HG02678 (cell line): Measurements from ENCODE around the gene RAB4A.
"Not testable (repeated sequence)": the region's sequence is repeated elsewhere in the genome, so short reads cannot be mapped to it uniquely, and the experiment has no call there.

Experiments used
- ATAC-seq: cut with Tn5 transposase; IDR thresholded peaks from one replicate; pipeline ENCODE4 v1.9.1; 2021; ENCODE audit warnings: mild to moderate bottlenecking, moderate library complexity; ENCODE audit not compliant: unreplicated experiment

RAB4A gene

DNA sequence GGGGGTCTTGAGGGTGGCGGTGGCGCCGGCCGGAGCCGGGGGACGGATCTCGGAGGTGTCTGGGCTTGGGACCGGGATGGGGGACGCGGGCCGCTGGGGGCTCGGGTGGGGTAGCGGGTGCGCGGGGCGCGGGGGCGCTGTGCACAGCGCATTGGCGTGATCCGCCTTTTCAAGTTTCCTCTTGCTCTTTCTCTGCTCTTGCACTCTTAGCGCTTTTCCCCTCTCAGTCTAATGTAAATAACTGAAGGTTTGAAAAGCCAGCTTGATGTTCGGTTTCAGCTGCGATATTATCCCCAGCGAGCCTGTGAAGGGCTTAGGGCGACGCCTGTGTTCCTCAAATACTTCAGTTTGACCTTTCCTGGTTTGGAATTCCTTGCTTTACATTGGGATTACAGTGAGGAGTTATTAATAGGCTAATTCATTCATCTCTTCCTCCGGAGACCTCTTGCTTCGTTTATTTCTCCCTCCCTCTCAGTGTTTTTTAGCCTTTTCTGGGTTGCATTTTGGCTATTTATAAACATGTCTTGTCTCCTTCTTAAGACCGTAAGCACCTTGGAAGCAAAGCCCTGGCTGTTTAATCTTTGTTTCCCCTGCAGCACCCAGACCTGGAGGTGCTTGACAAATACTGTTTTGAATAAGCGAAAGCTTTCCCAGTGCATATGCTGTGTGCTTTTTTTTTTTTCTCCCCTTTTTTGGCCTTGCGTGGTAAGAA, 693 bp downstream of the RAB4A start:
- ATAC-seq: peak; percentile 41

DNA sequence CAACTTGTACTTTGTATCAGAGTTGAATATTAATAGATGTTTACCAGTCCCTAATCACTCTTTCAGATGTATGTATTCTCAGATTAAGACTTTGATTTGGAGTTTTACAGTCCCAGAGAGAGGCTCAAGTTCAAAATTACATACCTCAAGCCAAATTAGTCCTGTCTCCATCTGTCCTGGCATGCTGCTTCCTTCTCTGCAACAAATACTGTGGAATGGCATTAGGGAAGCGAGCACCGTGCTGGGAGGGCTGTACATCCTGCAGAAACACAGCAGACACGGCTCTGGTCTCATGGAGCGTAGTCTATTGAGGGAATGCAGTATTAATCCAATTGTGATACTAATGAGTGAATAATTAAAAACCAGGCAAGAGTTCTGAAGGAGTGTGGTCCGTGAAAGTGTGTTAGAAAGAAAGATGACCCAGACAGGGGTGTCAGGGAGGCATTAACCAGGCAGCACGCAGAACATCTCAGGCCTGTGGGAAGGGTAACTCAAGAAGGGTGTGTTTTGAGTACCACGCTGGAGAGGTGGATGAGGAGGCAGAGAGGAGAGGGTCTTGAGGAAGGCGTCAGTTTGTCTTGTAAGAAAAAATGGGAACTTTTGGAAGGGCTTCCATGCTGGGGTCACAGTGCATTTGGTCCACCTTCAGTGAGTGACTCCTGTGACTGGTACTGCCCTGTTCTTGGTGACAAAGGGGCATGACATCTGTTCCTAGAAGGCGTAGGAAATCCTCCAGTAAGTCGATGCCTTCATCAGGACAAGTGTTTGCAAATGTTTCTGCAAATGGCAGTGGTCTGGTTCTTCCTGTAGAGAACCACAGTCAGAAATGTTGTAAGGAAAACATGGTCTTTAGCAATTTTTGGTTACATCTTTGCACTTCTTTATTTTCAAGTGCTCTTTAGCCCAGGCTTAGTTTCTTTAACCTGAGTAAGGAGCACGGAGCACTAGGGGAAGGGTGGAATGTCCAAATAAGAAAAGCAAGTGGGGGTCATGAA, 1.6 kb downstream of the RAB4A start:
- no peak for ATAC-seq

DNA sequence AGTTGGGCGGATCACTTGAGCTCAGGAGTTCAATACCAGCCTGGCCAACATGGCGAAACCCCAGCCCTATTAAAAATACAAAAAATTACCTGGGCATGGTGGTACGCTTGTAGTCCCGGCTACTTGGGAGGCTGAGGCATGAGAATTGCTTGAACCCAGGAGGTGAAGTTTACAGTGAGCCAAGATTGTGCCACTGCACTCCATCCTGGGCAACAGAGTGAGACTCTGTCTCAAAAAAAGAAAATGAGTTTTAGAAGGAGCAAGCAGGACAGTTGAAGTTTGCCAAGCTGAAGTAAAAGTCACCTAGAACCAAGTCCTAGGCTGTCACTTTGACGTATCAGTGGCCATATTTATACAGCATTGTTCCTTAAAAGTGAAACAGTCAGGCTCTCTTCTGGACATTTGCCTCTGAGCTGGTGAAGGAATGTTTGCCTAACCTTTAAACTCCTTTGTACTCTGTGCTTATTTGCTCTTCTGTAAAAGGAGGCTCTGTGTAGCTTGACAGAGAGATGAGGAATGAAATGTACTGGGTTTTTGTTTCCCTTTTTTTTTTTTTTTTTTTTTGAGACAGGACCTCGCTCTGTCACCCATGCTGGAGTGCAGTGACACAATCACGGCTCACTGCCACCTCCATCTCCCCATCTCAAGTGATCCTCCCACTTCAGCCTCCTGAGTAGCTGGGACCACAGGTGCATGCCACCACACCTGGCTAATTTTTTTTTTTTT, 2.8 kb downstream of the RAB4A start:
- no peak for ATAC-seq

DNA sequence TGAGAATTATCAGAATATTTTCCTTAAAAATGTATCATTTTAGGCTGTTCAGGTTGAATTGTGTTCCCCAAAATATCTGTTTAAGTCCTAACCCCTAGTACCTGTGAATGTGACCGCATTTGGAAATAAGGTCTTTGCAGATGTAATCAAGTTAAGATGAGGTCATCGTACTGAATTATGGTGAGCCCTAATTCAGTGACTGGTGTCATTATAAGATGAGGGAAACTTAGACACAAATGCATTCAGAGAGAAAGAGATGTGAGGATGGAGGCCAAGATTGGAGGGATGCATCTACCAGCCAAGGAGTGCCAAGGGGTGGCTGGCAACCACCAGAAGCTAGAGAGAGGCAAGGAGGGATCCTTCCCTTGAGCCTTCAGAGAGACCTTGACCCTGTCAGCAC, 4.1 kb downstream of the RAB4A start:
- ATAC-seq: no peak

DNA sequence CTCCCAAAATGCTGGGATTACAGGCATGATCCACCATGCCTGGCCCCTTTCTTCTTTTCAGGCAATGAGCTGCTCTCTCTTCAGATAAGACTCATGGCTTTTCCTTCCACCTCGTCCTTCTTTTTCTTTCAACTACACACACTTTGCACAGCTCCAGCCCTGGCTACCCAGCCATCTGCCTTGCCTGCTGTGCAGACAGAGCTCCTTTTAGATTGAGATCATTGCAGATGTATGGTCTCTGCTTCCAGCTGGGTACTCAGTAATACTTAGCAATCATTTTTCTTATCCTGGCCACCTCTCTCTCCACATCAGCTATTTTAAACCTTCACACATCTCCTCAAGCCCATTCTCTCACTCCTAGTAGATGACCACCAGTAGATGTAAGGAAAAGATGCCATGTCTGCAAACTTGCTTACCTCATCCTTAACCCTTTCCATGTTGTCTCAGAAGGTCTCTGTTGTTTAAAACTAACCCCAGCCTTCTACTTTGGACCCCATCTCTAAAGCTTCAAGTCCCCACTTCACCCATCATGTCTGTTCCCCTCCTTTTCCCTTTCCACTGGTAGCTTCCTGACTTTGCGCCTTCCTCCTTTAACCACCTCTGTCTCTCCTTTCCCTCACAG, 7.3 kb downstream of the RAB4A start:
- ATAC-seq: no peak

DNA sequence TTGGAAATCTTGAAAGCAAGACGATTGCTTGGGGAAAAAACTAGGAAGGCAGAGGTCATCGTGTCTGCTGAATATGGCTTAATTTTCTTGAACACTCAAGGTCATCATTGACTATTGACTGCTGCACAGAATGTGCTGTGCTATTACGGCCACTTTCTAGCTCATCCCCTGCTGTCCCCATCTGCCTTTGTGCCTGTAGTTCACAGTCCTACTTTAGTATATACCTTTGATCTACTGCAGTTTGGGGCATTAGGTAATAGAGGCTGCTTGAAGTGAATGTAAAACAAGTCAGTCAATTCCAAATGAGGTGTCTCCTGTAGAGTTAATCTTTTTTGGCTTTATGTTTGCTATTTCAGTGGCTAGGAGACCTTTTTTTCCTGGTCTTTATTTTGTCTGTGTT, 8.3 kb downstream of the RAB4A start:
- ATAC-seq: no peak

DNA sequence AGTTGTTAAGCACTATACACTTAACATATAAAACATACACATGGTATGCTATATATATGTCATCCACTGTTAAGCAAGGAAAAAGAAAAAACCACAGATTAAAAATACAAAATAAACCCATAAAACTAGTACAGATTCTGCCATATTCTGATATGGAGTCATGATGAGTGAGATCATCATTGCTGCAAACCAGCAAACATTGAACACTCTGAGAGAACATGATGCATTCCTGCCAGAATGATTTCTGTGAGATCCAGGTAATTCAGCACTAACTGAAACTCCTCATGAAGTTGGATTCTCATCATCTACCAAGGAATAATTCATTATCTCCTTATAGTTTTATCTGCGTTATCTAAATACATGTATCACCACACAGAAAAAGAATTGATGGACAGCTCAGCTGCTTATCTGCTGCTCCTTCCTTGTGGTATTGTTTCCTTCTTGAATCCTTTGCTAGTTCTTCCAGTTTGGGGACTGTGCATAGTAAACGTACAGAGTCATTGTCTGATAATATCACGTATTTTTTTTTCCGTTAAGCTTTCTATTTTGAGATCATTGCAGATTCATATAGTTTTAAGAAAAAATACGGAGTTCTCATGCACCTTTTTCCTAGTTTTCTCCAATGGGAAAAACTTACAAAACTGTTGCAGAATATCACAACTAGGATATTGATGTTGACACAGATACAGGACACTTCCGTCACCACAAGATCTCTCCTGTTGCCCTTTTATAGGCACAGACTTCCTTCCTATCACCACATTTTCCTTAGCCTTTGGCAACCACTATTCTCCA, 9.3 kb downstream of the RAB4A start:
- no peak for ATAC-seq

DNA sequence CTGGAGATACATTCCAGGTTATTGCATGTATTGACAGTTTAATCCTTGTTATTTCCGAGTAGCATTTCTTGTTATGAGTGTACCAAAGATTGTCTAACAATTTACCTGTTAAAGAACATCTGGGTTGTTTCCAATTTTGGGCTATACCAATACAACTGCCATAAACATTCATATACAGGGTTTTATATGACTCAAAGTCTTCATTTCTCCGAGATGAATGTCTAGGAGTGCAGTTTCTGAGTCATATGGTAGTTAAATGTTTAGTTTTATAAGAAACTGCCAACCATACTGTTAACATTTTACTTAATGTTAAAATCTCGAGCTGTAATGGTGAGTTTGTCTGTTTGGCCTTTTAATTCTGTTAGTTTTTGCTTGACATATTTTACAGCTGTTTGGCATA, 10.0 kb downstream of the RAB4A start:
- no peak for ATAC-seq

DNA sequence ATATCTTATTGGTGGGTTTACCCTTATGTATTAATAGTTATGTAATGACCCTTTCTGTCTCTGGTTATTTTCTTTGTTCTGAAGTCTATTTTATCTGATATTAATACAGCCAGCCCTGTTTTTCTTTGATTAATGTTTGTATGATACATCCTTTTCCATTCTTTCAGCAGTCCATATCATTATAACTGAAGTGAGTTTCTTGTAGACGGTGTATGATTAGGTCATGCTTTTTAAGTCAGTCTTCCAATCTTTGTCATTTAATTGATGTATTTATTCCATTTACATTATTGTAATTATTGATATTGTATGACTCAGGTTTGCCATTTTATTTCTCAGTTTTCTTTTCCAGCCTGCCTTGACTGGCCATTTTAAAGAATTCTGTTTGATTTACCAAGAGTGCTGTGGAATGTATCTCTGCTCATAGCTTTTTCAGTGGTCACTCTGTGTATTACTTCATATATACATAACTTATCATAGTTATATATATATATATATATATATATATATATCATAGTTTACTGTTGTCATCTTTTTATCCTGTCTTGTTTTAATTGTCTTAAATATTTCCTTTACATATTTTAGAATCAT, 10.5 kb downstream of the RAB4A start:
- no peak for ATAC-seq

DNA sequence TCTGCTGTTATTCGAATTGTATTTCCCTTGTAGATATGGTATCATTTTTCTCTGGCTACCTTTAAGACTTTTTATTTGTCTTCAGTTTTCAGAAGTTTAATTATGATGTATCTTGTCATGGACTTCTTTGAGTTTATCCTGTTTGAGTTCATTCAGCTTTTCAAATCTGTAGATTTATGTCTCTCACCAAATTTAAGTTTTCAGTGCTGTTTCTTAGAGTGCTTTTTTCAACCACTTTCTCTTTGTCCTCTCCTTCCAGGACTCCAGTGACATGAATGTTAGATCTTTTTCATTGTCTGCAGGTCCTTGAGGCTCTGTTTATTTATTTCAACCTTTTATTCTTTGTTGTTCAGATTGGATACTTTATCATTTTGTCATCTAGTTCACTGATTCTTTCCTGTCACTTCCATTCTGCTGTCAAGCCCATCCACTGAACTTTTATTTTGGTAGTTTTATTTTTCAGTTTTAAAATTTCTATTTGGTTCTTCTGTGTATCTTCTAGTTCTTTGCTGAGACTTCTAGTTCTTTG, 11.4 kb downstream of the RAB4A start:
- ATAC-seq: no peak

DNA sequence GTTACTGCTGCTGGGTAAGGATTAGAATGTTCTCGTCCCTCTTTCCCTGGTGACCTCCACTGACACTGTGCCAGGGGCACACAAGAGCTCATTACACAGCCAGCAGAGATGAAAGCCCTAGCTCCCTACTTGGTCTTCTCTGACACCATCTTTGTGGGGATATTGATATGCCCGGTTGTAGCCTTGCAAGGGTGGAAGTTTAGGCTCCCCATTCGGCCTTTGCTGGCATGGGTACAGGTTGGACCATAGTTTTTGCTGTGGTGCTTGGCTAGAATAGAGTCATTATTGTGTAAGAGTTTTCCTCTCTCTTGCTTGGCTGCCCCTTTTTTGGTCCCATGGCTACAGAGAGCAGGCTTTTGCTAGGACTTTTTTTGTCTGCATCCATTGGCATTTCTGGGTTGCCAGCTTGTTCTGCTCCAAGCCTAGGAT, 12.3 kb downstream of the RAB4A start:
- no peak for ATAC-seq

DNA sequence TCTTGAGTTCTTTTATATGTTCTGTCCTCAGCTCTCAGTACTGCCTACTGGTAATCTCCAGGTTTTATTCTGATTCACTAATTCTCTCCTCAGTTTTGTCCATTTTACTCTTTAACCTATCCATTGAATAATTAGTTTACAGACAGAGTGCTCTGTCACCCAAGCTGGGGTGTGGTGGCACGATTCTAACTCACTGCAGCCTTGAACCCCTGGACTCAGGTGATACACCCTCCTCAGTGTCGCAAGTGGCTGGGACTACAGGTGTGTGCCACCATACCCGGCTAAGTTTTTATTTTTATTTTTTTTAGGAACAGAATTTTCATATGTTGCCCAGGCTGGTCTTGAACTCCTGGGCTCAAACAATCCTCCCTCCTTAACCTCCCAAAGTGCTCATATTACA, 14.0 kb downstream of the RAB4A start:
- no peak for ATAC-seq

DNA sequence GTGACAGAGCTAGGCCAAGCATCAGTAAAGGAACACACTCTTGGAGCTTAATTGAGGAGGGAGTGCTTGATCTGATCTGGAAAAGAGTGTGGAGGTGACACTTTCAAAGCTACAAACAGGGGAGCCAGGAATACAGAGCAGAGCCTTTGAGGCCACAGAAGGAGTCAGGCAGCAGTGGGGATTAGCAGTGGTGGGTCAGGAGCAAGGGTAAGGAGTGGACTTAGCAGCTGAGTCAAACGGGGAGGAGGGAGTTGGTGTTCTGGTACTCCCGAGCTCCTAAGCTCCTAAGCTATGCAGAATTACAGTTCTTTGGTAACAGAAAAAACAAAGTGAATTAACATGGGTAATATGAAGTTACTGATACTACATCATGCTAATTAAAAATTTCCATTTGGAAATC, 14.5 kb downstream of the RAB4A start:
- ATAC-seq: no peak

DNA sequence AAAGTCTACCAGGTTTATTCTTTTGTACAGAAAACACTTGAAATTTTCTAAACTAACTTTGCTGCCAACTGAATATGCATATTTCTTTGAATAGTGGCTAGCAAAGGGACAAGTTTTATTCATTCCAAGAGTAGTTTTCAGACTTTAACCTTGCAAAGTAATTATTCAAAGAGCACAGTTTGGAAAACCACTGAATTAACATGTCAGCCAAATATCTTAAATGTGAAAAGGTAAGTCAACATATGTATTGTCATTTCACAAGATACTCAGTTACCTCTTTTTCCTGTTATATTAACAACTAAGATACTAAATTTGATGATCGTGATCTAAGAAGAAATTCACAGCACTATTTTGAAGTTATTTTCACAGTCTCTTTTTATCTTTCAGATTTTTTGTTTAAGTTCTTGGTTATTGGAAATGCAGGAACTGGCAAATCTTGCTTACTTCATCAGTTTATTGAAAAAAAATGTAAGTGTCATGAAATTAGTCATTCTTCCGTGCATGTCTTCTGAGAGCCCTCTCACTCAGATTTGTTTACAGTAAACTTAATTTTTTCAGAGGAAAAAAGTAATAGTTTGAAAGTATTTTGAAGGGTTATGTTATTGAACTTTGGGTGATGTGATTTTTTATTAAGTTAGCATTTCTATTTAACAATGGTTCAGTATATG, 15.3 kb downstream of the RAB4A start:
- ATAC-seq: no peak

DNA sequence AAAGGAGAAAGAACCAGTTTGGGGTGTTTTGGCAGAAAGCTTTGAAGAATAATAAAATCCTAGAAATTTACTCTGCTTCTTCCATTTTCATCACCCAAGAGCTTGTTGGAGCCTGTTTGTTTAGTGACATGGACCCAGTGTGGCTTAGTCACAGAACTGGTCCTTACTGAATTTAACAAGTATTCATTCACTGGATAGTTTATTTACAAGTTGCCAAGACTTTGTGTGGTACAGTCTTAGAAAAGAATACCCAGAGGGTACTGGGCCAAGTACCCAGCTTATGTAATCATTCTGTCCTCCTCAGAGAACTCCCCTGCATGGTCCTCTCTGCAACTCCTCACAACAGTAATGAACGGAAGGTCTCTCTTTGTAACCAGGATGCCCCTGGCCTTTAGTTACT, 16.4 kb downstream of the RAB4A start:
- no peak for ATAC-seq

DNA sequence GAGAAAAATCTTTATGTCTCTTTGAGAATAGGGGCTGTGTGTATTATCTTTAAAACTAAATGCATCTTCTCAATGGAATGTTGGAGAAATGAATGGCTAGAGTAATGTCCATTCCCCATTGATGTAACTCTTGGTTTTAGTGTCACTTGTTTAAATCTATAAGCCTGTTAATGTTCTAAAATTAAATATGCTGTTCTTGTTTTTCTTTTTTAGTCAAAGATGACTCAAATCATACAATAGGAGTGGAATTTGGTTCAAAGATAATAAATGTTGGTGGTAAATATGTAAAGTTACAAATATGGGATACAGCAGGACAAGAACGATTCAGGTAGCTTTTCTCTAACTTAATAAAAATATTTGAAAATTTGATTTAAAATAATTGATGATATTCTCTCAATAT, 17.6 kb downstream of the RAB4A start:
- ATAC-seq: no peak

DNA sequence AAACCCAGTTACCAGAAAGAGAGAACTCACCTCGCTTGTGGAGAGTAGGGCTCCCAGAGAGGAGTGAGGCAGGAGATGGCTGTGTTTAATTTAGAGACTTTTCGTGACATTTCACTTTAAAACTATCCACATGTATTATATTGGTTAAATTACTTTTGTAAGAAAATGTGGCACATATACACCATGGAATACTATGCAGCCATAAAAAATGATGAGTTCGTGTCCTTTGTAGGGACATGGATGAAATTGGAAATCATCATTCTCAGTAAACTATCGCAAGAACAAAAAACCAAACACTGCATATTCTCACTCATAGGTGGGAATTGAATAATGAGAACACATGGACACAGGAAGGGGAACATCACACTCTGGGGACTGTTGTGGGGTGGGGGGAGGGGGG, 20.8 kb downstream of the RAB4A start:
- ATAC-seq: not testable (repeated sequence)

DNA sequence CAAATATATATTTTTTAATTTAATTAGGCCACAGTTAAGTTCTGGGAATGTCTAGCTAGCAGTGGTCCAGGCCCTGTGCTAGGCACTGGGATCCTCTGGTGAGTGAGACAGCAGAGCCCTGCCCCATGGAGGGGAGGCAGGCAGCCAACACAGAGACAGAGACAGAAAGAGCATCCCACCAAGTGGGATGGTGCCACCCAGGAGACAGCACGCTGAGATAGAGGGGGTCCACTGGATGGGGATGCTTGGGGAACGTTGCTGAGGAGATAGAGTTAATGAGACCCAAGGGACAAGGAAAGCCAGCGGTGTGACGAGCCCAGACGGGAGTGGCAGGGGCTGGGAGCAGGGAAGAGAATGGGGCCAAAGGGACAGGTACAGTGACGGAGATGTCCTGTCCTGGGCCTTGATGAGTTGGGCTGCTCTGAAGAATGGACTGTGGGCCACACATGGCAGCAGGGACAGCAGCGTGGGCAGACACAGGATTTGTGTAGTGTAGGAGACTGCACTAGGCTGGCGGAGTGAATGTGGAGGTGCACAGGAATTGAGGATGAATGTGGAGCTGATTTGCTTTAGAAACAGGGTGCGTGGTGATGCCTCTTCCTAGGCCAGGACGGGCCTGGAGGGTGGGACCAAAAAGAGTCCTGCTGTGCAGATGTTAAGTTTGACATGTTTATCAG, 22.8 kb downstream of the RAB4A start:
- ATAC-seq: no peak
